Suprapubic skin (tissue), 4 donors: ENCODE data around the gene ALG5.

Experiments used
- CTCF ChIP-seq, 2 donors: fragments of 200-600 bp in 1 of 2; fragments of 450-650 bp in 1 of 2; sonication (generic) in 1 of 2; IDR thresholded peaks; one replicate each; pipeline ENCODE4 v1.5.1; 2016 to 2019; ENCODE audit warnings: antibody characterized with exemption in 2 of 2, mild to moderate bottlenecking in 1 of 2, moderate library complexity in 1 of 2
- EP300 ChIP-seq: sonication (generic); formaldehyde crosslinking; IDR thresholded peaks from one replicate; pipeline ENCODE4 v1.6.1; 2017; ENCODE audit warnings: antibody characterized with exemption
- POLR2A ChIP-seq, 2 donors: fragments of 450-650 bp; IDR thresholded peaks; one replicate each; pipeline ENCODE4 v1.6.1; 2017; ENCODE audit warnings: antibody characterized with exemption in 2 of 2, mild to moderate bottlenecking in 2 of 2, moderate library complexity in 2 of 2
- POLR2AphosphoS5 ChIP-seq, 3 donors: sonication (generic); formaldehyde crosslinking; IDR thresholded peaks; one replicate each; pipeline ENCODE4 v1.6.1; 2017; ENCODE audit warnings: antibody characterized with exemption in 3 of 3

- TF ChIP-seq CTCF (IDR thresholded peaks at IDR 0.05) = no peak
- TF ChIP-seq POLR2A (IDR thresholded peaks at IDR 0.05) = no peak
- TF ChIP-seq POLR2AphosphoS5 (IDR thresholded peaks at IDR 0.05) = no peak
- no peak for TF ChIP-seq EP300
Observed at GRCh38 chr13:37011788-37012187, 12.6 kb upstream of the ALG5 start.
